GM10248 (cell line): Measurements from ENCODE around the gene ABCF2.

ENCODE experiments used
- CTCF ChIA-PET: fragments of 300-600 bp; sonication (Branson Sonifier 250); formaldehyde crosslinking; extraction: SDS; loops from one replicate; lab custom pipeline; 2021; ENCODE audit warnings: antibody characterized with exemption; lab: Yijun Ruan, JAX
- POLR2A ChIA-PET: fragments of 350-650 bp; sonication (Branson Sonifier 250); formaldehyde crosslinking; extraction: SDS; loops from one replicate; lab custom pipeline; 2020; ENCODE audit warnings: antibody characterized with exemption; lab: Yijun Ruan, JAX
- DNase-seq: peaks from one replicate; pipeline ENCODE4 v3.0.0; 2012; ENCODE audit errors: extremely low spot score
- TF ChIP-seq, protein P1 (sequence below): IDR thresholded peaks from 2 replicates; pipeline ENCODE4 v1.5.1; 2012; ENCODE audit warnings: mild to moderate bottlenecking, low read depth; ENCODE audit errors: extremely low read depth, missing control alignments, control extremely low read depth

ABCF2 gene

DNA sequence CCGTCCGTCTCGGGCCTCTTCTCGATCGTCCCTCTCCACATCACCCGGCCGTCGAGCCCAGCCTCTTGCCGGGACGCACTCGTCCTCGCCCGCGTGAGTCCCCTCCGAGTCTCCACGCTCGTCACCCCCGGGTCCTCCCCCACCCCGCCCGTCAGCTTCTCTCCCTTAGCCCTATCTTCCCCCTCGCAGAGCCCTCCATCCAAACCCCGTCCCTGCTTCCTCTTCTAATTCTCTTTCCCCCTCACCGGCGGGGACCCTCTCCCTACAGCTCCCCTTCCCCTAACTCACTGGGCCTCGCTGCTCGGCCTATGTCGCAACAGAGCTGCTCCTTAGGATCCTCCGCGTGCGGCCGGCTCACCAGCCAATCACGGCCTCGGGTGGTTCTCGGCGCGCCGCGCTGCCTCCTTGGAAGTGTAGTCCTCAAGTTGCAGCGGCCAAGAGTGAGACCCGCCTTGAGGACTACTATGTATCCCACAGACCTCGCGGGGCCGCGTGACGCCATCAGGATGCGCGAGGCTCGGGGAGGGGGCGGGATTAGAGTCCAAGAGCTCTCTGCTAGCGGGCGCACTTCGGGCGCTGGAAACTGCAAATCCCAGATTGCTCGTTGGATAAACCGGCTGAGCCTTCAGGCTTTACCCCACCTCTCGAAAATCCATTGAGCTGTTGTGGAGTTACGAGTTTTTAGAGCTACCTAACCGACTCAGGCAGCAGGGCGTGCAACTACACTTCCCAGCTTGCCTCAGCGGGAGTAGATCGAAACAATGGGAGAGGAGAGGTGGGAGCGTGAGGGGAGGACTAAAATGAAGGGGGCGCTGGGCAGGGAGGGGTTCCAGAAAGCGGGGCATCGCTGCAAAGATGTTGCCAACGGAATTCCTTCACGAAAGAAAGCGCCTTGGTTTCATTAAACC, at the start of gene ABCF2:
Gene ABCF2 (minus strand): TSS at position 331 of the 908 bp plus-strand sequence. CDS start 747 bp downstream, outside the sequence.
- DNase-seq = peak; percentile 98
- ChIA-PET POLR2A (interaction anchor here (0.6 to 1.1 kb wide), 4 partner anchors 9 to 79 kb away, joined by 3 to 5 read pairs (median 4); no protein-coding TSS in a partner anchor), CTCF (interaction anchor here (0.8 to 4.7 kb wide), 9 partner anchors 9 to 124 kb away, joined by 3 to 47 read pairs (median 3); partner anchors contain the start of gene SMARCD3)
- TF ChIP-seq, protein P1, sequence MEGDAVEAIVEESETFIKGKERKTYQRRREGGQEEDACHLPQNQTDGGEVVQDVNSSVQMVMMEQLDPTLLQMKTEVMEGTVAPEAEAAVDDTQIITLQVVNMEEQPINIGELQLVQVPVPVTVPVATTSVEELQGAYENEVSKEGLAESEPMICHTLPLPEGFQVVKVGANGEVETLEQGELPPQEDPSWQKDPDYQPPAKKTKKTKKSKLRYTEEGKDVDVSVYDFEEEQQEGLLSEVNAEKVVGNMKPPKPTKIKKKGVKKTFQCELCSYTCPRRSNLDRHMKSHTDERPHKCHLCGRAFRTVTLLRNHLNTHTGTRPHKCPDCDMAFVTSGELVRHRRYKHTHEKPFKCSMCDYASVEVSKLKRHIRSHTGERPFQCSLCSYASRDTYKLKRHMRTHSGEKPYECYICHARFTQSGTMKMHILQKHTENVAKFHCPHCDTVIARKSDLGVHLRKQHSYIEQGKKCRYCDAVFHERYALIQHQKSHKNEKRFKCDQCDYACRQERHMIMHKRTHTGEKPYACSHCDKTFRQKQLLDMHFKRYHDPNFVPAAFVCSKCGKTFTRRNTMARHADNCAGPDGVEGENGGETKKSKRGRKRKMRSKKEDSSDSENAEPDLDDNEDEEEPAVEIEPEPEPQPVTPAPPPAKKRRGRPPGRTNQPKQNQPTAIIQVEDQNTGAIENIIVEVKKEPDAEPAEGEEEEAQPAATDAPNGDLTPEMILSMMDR = no peak

DNA sequence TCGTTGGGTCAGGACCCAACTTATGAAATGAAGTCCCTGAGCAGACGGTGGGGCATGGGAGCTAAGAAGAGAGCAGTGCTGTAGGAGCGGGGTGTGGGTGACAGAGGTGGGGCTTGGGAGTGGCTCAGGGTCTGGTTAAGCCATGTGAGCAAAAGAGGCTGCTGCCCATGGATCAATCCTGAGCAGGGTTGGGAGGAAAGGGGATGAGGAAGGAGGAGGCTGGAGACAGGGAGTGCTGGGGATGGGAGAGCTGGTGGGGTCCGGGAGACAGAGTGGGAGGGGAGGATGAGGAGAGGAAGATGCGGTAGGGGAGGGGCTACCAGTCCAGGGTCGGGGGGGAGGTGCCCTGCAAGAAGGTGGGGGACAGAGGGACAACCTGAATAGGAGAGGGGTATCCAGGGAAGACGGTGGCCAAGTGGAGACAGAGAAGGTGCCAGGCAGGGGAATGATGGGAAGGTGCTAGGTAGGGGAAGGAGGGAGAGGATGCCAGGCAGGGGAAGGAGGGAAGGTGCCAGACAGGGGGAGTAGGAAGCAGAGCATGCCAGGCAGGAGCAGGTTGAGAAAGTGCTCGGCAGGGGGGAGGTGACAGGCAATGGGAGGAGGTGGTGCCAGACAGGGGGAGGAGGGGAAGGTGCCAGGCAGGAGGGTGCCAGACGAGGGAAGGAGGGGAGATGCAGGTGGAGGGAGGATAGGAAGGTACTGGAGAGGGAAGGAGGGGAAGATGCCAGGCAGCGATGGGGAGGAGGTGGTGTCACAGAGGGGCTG, 49.0 kb upstream of the ABCF2 start:
- ChIA-PET POLR2A (no interaction called here), CTCF (interaction anchor here (1.2 kb wide), 1 partner anchor 32 kb away, joined by 5 read pairs; no protein-coding TSS in a partner anchor)
- TF ChIP-seq, protein P1 = no peak

DNA sequence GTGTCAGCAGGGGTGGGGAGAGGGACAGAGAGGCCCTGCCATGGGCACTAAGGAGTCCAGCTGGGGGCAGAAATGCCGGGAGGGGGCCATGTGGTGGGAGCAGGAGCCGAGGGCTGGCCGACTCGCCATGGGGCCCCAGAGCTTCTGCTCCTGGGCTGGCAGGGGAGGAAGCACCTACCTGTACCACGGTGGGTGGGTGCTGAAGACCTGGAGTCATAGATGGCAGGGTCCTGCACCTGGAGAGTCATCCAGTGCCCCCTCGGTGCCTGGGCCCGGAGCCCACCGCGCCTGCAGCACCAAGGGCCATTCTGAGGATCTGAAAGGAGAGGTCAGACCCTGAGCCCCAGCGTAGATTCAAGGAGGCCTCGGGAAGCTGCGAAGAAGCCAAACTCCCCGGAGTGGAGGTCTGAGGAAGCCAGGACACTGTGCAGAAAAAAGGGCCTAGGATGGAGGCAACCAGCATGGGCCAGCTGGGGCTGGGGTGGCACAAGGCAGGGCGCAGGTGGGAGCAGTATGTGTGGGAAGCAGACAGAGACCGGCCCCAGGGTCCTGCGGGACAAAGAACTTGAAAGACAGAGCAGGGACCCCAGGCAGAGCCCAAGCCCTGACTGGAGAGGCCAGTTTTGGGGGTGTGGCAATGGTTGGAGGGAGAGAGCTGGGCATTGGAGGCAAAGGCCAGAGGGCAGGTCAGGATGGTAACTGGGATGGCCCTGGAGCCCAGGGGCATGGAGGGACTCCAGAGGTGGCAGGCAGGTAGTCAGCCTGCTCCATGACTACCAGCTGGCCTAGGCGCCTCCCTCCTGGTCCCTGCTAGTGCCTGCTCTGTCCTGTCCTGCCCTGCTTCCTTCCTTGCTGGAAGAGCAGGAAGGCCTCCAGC, 48.2 kb upstream of the ABCF2 start:
- POLR2A ChIA-PET = no interaction called here
- no peak for DNase-seq
- CTCF ChIA-PET = interaction anchor here (1.2 to 1.5 kb wide), 2 partner anchors 23 to 31 kb away, joined by 3 to 5 read pairs; no protein-coding TSS in a partner anchor
- TF ChIP-seq, protein P1 = no peak

More for the DNA sequence above, 49.0 kb upstream of the ABCF2 start:
- DNase-seq = no peak

DNA sequence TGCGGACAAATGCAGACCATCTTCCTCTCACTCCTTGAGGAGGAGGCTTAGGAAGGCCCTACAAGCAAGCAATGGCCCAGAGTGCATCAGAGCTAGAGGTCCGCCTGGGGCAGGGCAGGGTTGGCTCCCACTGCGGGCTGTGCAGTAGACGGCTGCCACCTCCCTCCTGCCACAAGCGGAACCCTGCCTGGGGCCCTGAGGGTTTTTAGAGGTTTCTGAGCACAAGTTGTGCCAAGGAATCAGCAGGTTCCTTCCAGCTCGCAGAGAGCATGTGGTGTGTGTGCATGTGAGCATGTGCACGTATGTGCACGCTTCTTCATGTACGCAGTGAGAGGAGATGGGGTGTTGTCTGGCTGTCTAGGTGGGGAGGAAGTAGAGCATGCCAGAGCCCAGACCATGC, 47.4 kb upstream of the ABCF2 start:
- ChIA-PET CTCF (interaction anchor here (1.2 to 1.5 kb wide), 2 partner anchors 24 to 31 kb away, joined by 3 to 5 read pairs; no protein-coding TSS in a partner anchor), POLR2A (no interaction called here)
- DNase-seq = no peak
- TF ChIP-seq, protein P1 = no peak

DNA sequence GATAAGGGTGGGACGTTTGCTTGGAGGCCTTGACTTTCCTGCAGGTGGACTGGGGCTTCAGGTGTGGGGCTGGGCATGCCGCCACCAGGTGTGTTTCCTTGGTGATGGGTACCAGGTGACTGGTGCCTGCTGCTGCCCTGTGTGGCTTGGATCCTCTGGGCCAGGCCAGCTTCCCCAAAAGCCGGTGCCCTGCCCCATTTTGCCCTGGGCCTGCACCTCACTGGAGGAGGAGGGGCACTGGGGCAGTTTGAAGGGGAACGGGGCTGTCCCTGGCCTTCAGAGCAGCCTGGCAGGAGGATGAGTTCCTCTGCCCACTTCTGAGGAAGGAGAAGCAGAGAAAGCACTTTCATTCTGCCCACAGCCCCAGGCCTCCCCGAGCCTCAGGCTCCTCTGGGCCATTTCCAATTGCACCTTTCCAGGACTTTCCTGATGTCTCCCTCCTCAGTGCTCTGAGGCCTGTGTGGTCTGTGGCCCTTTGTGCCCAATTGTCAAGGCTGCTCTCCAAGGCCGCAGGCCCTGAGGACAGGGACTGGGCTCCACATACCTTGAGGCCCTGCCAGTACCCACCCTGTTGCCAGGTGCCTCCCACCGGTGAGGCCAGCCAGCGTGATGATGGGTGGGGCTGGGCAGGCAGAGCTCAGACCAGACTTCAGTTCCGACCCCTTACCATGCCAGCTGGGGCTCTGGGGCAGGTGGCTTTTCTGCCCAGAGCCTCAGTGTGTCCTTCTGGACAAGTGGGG, 46.8 kb upstream of the ABCF2 start:
- DNase-seq = no peak
- TF ChIP-seq, protein P1 = no peak
- ChIA-PET CTCF (interaction anchor here (0.9 to 1.5 kb wide), 2 partner anchors 9 to 25 kb away, joined by 3 to 5 read pairs; no protein-coding TSS in a partner anchor), POLR2A (no interaction called here)
